Ishikawa (cell line): ENCODE data around the gene BIN1.

Source experiments
- CREB1 ChIP-seq: IDR thresholded peaks from 2 replicates; pipeline ENCODE4 v1.6.1; 2012; ENCODE audit warnings: low read depth
- RAD21 ChIP-seq: IDR thresholded peaks from 2 replicates; pipeline ENCODE4 v1.6.1; 2012; ENCODE audit warnings: low read depth
- REST ChIP-seq: IDR thresholded peaks from 2 replicates; pipeline ENCODE4 v1.6.1; 2012; ENCODE audit warnings: low read depth, mild to moderate bottlenecking
- TAF1 ChIP-seq: IDR thresholded peaks from 2 replicates; pipeline ENCODE4 v1.6.1; 2012; ENCODE audit warnings: low read depth, mild to moderate bottlenecking

- no peak for TF ChIP-seq RAD21
- no peak for TF ChIP-seq REST
- TF ChIP-seq TAF1 = no peak
- TF ChIP-seq CREB1 = no peak
Measured at GRCh38 chr2:127058246-127058953, 48.6 kb downstream of the BIN1 start.
